Measurements from ENCODE around the gene NEK9. TPM values are rescaled to one million over a fixed set of nuclear protein-coding genes. Genes with fewer than 3 reads are reported as not detected.

NEK9 gene
- total and polyA plus RNA-seq, 2 donors (not counting 1 experiment from before 2014, with no cell fraction given), result 35.1 to 110 TPM

DNA sequence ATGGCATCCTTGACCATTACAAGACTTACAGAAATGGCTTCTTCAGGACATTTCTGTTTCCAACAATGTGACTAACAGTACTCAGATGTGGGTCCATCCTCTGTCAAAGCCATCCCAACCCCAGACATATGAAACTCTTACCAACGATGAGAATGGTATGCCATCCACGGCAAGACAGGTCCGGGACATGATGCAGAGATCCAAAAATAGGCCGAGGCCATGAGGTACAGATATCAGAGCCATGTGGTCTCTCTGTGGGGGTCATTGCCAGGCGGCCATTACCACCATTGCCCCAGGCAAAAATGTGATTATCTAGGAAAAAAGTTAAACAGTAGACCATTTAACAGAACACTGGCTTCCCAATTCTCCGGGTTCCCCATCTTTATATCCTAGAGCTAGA is 29.9 kb downstream of the NEK9 start:
- Histone ChIP-seq H3K4me1 (ENCODE audit: control insufficient read depth in 2 of 2, insufficient read depth in 2 of 2, low read length in 2 of 2) (peaks cover 3 to 6% of the 10 kb centered on the region in 2 donors), H3K9ac (ENCODE audit: low read length) (no peak overlapping the region), H3K79me2 (ENCODE audit: control insufficient read depth, insufficient read depth, low read length) (peaks cover 6% of the 10 kb centered on the region), H4K20me1 (ENCODE audit: control insufficient read depth, insufficient read depth, low read length, poor library complexity, severe bottlenecking) (peaks cover 10% of the 10 kb centered on the region), H3K36me3 (replicated peaks in 1 of 2; ENCODE audit: control extremely low read depth in 1 of 2, control insufficient read depth in 1 of 2, extremely low read depth in 1 of 2, insufficient read depth in 2 of 2, low read length in 1 of 2) (peaks cover 17 to 68% of the 10 kb centered on the region in 2 experiments), H2AFZ (ENCODE audit: insufficient read depth, low read depth, low read length, poor library complexity, severe bottlenecking) (no peak overlapping the region), H3K9me3 (ENCODE audit: control extremely low read depth in 1 of 3, control insufficient read depth in 2 of 3, insufficient read depth in 1 of 3, low read length in 2 of 3) (no peaks in the 10 kb centered on the region), H3K4me2 (replicated peaks; ENCODE audit: low read depth, low read length, poor library complexity, severe bottlenecking) (no peak overlapping the region), H3K27me3 (replicated peaks in 1 of 4; ENCODE audit: control extremely low read depth in 1 of 4, control insufficient read depth in 3 of 4, insufficient read depth in 4 of 4, low read length in 3 of 4) (no peaks in the 10 kb centered on the region), H3K27ac (ENCODE audit: low read length in 2 of 2) (no peak overlapping the region), H3K4me3 (ENCODE audit: control extremely low read depth in 1 of 5, extremely low read depth in 1 of 5, insufficient read depth in 1 of 5, low read depth in 2 of 5, low read length in 4 of 5) (no peak overlapping the region)
- intact Hi-C loops (cut with micrococcal nuclease), result no loop called here
- Mint-ChIP-seq H3K4me1 (peaks cover 6% of the 10 kb centered on the region), H3K27me3 (no peaks in the 10 kb centered on the region), H3K4me3 (no peak overlapping the region), H3K27ac (no peak overlapping the region), H3K9me3 (ENCODE audit: insufficient read depth) (no peaks in the 10 kb centered on the region)
- DNase-seq (no peak), ATAC-seq (ENCODE audit: low read depth) (no peak)
- 98% methylated on average over 5 of the region's 6 CpGs for WGBS (ENCODE audit: insufficient coverage)
- ChIA-PET CTCF (interaction anchor here (1.6 kb wide), 1 partner anchor 236 kb away, joined by 4 read pairs; no protein-coding TSS in a partner anchor), POLR2A (no interaction called here)
- TF ChIP-seq, protein P1, sequence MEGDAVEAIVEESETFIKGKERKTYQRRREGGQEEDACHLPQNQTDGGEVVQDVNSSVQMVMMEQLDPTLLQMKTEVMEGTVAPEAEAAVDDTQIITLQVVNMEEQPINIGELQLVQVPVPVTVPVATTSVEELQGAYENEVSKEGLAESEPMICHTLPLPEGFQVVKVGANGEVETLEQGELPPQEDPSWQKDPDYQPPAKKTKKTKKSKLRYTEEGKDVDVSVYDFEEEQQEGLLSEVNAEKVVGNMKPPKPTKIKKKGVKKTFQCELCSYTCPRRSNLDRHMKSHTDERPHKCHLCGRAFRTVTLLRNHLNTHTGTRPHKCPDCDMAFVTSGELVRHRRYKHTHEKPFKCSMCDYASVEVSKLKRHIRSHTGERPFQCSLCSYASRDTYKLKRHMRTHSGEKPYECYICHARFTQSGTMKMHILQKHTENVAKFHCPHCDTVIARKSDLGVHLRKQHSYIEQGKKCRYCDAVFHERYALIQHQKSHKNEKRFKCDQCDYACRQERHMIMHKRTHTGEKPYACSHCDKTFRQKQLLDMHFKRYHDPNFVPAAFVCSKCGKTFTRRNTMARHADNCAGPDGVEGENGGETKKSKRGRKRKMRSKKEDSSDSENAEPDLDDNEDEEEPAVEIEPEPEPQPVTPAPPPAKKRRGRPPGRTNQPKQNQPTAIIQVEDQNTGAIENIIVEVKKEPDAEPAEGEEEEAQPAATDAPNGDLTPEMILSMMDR (IDR thresholded peaks at IDR 0.05), result no peak
- no peak for TF ChIP-seq EZH2 (IDR thresholded peaks at IDR 0.05; ENCODE audit: borderline replicate concordance, insufficient read depth, low read depth, low read length, poor library complexity, severe bottlenecking)

DNA sequence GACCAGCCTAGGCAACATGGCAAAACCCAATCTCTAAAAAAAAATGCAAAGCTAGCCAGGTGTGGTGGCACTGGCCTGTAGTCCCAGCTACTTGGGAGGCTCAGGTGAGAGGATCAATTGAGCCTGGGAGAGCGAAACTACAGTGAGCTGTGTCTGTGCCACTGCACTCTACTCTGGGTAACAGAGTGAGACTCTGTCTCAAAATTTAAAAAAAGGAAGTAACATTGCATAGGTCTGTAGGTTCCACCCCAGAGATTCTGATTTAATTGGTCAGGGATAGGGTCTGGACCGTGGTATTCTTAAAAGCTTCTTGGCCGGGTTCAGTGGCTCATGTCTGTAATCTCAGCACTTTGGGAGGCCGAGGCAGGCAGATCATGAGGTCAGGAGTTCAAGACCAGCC is 31.2 kb downstream of the NEK9 start:
- Mint-ChIP-seq H3K4me1 (peaks cover 6% of the 10 kb centered on the region), H3K27me3 (no peaks in the 10 kb centered on the region), H3K4me3 (no peak overlapping the region), H3K9me3 (ENCODE audit: insufficient read depth) (no peaks in the 10 kb centered on the region), H3K27ac (peak overlapping the region; percentile 20)
- no peak overlapping the region for H3K4me3 ChIP-seq (ENCODE audit: control extremely low read depth in 1 of 5, extremely low read depth in 1 of 5, insufficient read depth in 1 of 5, low read depth in 2 of 5, low read length in 4 of 5)
- no peak overlapping the region for H3K9ac ChIP-seq (ENCODE audit: low read length)
- H4K20me1 ChIP-seq (ENCODE audit: control insufficient read depth, insufficient read depth, low read length, poor library complexity, severe bottlenecking), result peaks cover 10% of the 10 kb centered on the region
- no peaks in the 10 kb centered on the region for H3K27me3 ChIP-seq (replicated peaks in 1 of 4; ENCODE audit: control extremely low read depth in 1 of 4, control insufficient read depth in 3 of 4, insufficient read depth in 4 of 4, low read length in 3 of 4)
- H3K36me3 ChIP-seq (replicated peaks in 1 of 2; ENCODE audit: control extremely low read depth in 1 of 2, control insufficient read depth in 1 of 2, extremely low read depth in 1 of 2, insufficient read depth in 2 of 2, low read length in 1 of 2), result peaks cover 12 to 60% of the 10 kb centered on the region in 2 experiments
- ChIA-PET POLR2A (no interaction called here), CTCF (interaction anchor here (0.7 to 1.0 kb wide), 2 partner anchors 236 to 363 kb away, joined by 3 read pairs; no protein-coding TSS in a partner anchor)
- TF ChIP-seq EZH2 (IDR thresholded peaks at IDR 0.05; ENCODE audit: borderline replicate concordance, insufficient read depth, low read depth, low read length, poor library complexity, severe bottlenecking), result no peak
- TF ChIP-seq, protein P1 (IDR thresholded peaks at IDR 0.05), result no peak
- intact Hi-C loops (cut with micrococcal nuclease), result no loop called here
- no peak overlapping the region for H3K4me2 ChIP-seq (replicated peaks; ENCODE audit: low read depth, low read length, poor library complexity, severe bottlenecking)
- no peak overlapping the region for H2AFZ ChIP-seq (ENCODE audit: insufficient read depth, low read depth, low read length, poor library complexity, severe bottlenecking)
- H3K79me2 ChIP-seq (ENCODE audit: control insufficient read depth, insufficient read depth, low read length), result peaks cover 6% of the 10 kb centered on the region
- no peaks in the 10 kb centered on the region for H3K9me3 ChIP-seq (ENCODE audit: control extremely low read depth in 1 of 3, control insufficient read depth in 2 of 3, insufficient read depth in 1 of 3, low read length in 2 of 3)
- peak; percentile 36 for ATAC-seq (ENCODE audit: low read depth)
- no peak overlapping the region for H3K27ac ChIP-seq (ENCODE audit: low read length in 2 of 2)
- peak; percentile 11 for DNase-seq
- WGBS (ENCODE audit: insufficient coverage), result 70% methylated on average over 4 of the region's 4 CpGs
- H3K4me1 ChIP-seq (ENCODE audit: control insufficient read depth in 2 of 2, insufficient read depth in 2 of 2, low read length in 2 of 2), result peaks cover 3 to 6% of the 10 kb centered on the region in 2 donors

All from B cell (primary cell).